ENCODE data around the gene SRRM3. TPM values are rescaled to one million over a fixed set of nuclear protein-coding genes. Genes with fewer than 3 reads are reported as not detected.
"Not testable (repeated sequence)": the region's sequence is repeated elsewhere in the genome, so short reads cannot be mapped to it uniquely, and the experiment has no call there.

The SRRM3 gene
- total RNA-seq, 1 donor from 2014 or later, result 1.7 TPM

DNA sequence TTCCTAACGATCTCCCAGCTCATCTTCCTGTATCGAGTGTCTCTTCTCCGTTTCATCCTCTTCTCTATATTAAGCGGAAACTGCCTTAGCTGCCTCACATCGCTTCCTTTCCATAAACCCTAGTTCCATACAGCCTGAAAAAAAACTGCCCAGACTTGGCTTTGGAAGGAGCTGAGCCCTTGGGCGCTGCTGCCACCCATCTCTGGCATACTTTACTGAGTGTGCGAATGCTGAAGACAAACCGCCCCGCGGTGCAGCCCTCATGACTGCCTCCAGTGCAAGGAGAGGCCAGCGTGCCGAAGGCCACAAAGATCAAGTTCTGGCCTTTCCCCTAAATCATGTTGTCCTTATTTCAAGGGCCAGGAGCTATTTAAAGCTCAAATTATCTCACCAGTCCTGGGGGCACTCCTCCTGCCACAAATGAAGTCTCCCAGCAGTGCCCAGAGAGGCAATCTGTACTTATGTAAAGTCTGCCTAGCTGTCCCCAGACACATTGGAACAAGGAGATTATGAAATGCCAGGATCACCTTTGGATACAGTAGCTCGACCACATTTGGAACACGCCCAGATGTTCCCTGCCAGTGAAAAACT is 131.9 kb downstream of the SRRM3 start:
- H3K4me3 Mint-ChIP-seq (ENCODE audit: unreplicated experiment), result no peak overlapping the region
- peaks cover 40% of the 10 kb centered on the region for H3K4me1 Mint-ChIP-seq (ENCODE audit: low read depth, unreplicated experiment)
- Histone ChIP-seq H3K9me3 (ENCODE audit: insufficient read depth, low read depth, low read length) (no peaks in the 10 kb centered on the region), H4K20me1 (ENCODE audit: insufficient read depth, low read length) (peaks cover 98% of the 10 kb centered on the region), H3K27me3 (ENCODE audit: insufficient read depth, low read length) (no peaks in the 10 kb centered on the region), H3K27ac (ENCODE audit: low read depth, low read length) (no peak overlapping the region), H3K9ac (ENCODE audit: low read length) (no peak overlapping the region), H3K4me2 (ENCODE audit: low read length) (no peak overlapping the region), H3K4me3 (ENCODE audit: insufficient read depth, low read depth, low read length) (no peak overlapping the region), H2AFZ (ENCODE audit: low read depth, low read length) (no peak overlapping the region), H3K4me1 (ENCODE audit: insufficient read depth, low read length) (peaks cover 9% of the 10 kb centered on the region), H3K79me2 (ENCODE audit: insufficient read depth, low read length) (peaks cover 99% of the 10 kb centered on the region), H3K36me3 (ENCODE audit: insufficient read depth, low read length) (peaks cover 33% of the 10 kb centered on the region)
- no peak for DNase-seq (ENCODE audit: low read depth)
- peaks cover 28% of the 10 kb centered on the region for H3K36me3 Mint-ChIP-seq (ENCODE audit: low read depth, unreplicated experiment)
- H3K27ac Mint-ChIP-seq (ENCODE audit: unreplicated experiment), result no peak overlapping the region
- no peaks in the 10 kb centered on the region for H3K27me3 Mint-ChIP-seq (ENCODE audit: low read depth, unreplicated experiment)
- FAIRE-seq, result no peak
- no peaks in the 10 kb centered on the region for H3K9me3 Mint-ChIP-seq (ENCODE audit: unreplicated experiment)
- no peak for TF ChIP-seq EZH2 (IDR thresholded peaks at IDR 0.05; ENCODE audit: insufficient read depth, low read length)
- TF ChIP-seq, protein P1, sequence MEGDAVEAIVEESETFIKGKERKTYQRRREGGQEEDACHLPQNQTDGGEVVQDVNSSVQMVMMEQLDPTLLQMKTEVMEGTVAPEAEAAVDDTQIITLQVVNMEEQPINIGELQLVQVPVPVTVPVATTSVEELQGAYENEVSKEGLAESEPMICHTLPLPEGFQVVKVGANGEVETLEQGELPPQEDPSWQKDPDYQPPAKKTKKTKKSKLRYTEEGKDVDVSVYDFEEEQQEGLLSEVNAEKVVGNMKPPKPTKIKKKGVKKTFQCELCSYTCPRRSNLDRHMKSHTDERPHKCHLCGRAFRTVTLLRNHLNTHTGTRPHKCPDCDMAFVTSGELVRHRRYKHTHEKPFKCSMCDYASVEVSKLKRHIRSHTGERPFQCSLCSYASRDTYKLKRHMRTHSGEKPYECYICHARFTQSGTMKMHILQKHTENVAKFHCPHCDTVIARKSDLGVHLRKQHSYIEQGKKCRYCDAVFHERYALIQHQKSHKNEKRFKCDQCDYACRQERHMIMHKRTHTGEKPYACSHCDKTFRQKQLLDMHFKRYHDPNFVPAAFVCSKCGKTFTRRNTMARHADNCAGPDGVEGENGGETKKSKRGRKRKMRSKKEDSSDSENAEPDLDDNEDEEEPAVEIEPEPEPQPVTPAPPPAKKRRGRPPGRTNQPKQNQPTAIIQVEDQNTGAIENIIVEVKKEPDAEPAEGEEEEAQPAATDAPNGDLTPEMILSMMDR (IDR thresholded peaks at IDR 0.05; ENCODE audit: insufficient read depth, low read depth, low read length), result no peak

DNA sequence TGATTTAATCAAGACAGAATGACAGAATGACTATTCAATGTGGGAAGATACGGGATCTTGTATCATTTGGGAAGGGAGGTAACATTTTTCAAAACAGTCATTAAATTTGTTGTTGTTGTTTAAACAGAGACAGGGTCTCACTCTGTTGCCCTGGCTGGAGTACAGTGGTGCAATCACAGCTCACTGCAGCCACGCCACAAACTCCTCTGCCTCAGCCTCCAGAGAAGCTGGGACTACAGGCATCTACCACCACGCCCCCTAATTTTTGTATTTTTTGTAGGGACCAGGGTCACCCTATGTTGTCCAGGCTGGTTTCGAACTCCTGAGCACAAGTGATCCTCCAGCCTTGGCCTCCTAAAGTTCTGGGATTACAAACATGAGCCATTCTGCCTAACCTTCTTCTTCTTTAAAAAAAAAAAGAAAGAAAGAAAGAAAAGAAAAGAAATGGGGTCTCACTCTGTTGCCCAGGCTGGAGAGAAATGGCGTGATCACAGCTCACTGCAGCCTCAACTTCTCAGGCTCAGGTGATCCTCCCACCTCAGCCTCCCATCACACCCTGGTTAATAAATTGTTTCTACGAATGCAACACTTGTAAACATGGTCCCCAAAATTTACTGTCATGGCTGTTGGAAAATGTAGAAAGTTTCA is 132.7 kb downstream of the SRRM3 start:
- Mint-ChIP-seq H3K4me3 (ENCODE audit: unreplicated experiment) (no peak overlapping the region), H3K4me1 (ENCODE audit: low read depth, unreplicated experiment) (peaks cover 40% of the 10 kb centered on the region), H3K9me3 (ENCODE audit: unreplicated experiment) (no peaks in the 10 kb centered on the region), H3K36me3 (ENCODE audit: low read depth, unreplicated experiment) (peaks cover 23% of the 10 kb centered on the region), H3K27ac (ENCODE audit: unreplicated experiment) (no peak overlapping the region), H3K27me3 (ENCODE audit: low read depth, unreplicated experiment) (no peaks in the 10 kb centered on the region)
- Histone ChIP-seq H2AFZ (ENCODE audit: low read depth, low read length) (no peak overlapping the region), H3K9me3 (ENCODE audit: insufficient read depth, low read depth, low read length) (no peaks in the 10 kb centered on the region), H3K9ac (ENCODE audit: low read length) (no peak overlapping the region), H3K4me2 (ENCODE audit: low read length) (no peak overlapping the region), H3K79me2 (ENCODE audit: insufficient read depth, low read length) (peaks cover 99% of the 10 kb centered on the region), H3K36me3 (ENCODE audit: insufficient read depth, low read length) (peaks cover 27% of the 10 kb centered on the region), H3K4me3 (ENCODE audit: insufficient read depth, low read depth, low read length) (no peak overlapping the region), H4K20me1 (ENCODE audit: insufficient read depth, low read length) (peaks cover 96% of the 10 kb centered on the region), H3K27me3 (ENCODE audit: insufficient read depth, low read length) (no peaks in the 10 kb centered on the region), H3K27ac (ENCODE audit: low read depth, low read length) (no peak overlapping the region), H3K4me1 (ENCODE audit: insufficient read depth, low read length) (peaks cover 12% of the 10 kb centered on the region)
- no peak for FAIRE-seq
- DNase-seq (ENCODE audit: low read depth), result no peak
- no peak for TF ChIP-seq EZH2 (IDR thresholded peaks at IDR 0.05; ENCODE audit: insufficient read depth, low read length)
- TF ChIP-seq, protein P1 (IDR thresholded peaks at IDR 0.05; ENCODE audit: insufficient read depth, low read depth, low read length), result no peak

DNA sequence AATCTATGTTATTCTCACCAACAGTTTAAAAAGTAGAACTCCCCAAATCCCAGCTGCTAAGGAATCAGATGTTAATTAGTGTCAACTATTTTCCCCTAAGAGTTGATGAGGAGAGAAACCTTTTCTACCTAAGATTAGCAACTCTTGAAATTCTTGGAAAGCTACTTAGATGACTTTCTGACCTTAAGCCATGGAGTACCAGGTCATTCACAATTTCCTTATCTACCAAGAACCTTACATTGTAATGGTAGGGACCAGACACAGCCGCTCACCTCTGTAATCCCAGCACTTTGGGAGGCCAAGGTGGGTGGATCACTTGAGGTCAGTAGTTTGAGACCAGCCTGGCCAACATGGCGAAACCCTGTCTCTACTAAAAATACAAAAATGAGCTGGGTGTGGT is 133.7 kb downstream of the SRRM3 start:
- H3K4me3 ChIP-seq (ENCODE audit: insufficient read depth, low read depth, low read length); H3K27me3 Mint-ChIP-seq (ENCODE audit: low read depth, unreplicated experiment); FAIRE-seq; H3K9me3 Mint-ChIP-seq (ENCODE audit: unreplicated experiment); H3K27me3 ChIP-seq (ENCODE audit: insufficient read depth, low read length); H3K27ac ChIP-seq (ENCODE audit: low read depth, low read length); DNase-seq (ENCODE audit: low read depth); H3K9ac ChIP-seq (ENCODE audit: low read length); H2AFZ ChIP-seq (ENCODE audit: low read depth, low read length); H3K4me2 ChIP-seq (ENCODE audit: low read length); H3K4me3 Mint-ChIP-seq (ENCODE audit: unreplicated experiment); H3K27ac Mint-ChIP-seq (ENCODE audit: unreplicated experiment); H3K9me3 ChIP-seq (ENCODE audit: insufficient read depth, low read depth, low read length): not testable (repeated sequence)
- peaks cover 21% of the 10 kb centered on the region for H3K36me3 Mint-ChIP-seq (ENCODE audit: low read depth, unreplicated experiment)
- H3K4me1 Mint-ChIP-seq (ENCODE audit: low read depth, unreplicated experiment), result peaks cover 39% of the 10 kb centered on the region
- Histone ChIP-seq H3K79me2 (ENCODE audit: insufficient read depth, low read length) (peaks cover 99% of the 10 kb centered on the region), H3K36me3 (ENCODE audit: insufficient read depth, low read length) (peaks cover 19% of the 10 kb centered on the region), H3K4me1 (ENCODE audit: insufficient read depth, low read length) (peaks cover 16% of the 10 kb centered on the region), H4K20me1 (ENCODE audit: insufficient read depth, low read length) (peaks cover 96% of the 10 kb centered on the region)
